B cell (primary cell): ENCODE measurements around the gene MYO19. TPM values are rescaled to one million over a fixed set of nuclear protein-coding genes. Genes with fewer than 3 reads are reported as not detected.

Experiments used
- ATAC-seq: fragments of 200-7000 bp; cut with Tn5 transposase; one replicate; pipeline ENCODE4 v1.10.0; 2021; ENCODE audit warnings: low read depth, mild to moderate bottlenecking, moderate number of reproducible peaks, moderate library complexity
- CTCF ChIA-PET: fragments of 350-600 bp; sonication (Branson Sonifier 250); formaldehyde crosslinking; loops from one replicate; lab custom pipeline; 2021; ENCODE audit warnings: antibody characterized with exemption, inconsistent platforms; lab: Charles Lee
- POLR2A ChIA-PET: fragments of 350-600 bp; sonication (Branson Sonifier 250); formaldehyde crosslinking; loops from one replicate; lab custom pipeline; 2021; ENCODE audit warnings: antibody characterized with exemption; lab: Charles Lee
- DNase-seq: peaks from one replicate; pipeline ENCODE4 v3.0.0; 2013
- H2AFZ ChIP-seq: 2 replicates; pipeline ENCODE4 v1.6.1; 2012; ENCODE audit warnings: mild to moderate bottlenecking, low read depth, low read length; ENCODE audit not compliant: insufficient read depth, poor library complexity, severe bottlenecking
- H3K27ac ChIP-seq, 2 donors: 1 replicate in 1 of 2; 2 replicates in 1 of 2; pipeline ENCODE4 v1.5.1; 2012 to 2013; ENCODE audit warnings: low read length in 2 of 2, mild to moderate bottlenecking in 2 of 2, moderate library complexity in 1 of 2
- H3K27me3 ChIP-seq, 4 experiments: fragments of 200-600 bp in 1 of 4; sonication (generic) in 1 of 4; replicated peaks in 1 of 4; 1 replicate in 2 of 4; 2 replicates in 2 of 4; pipeline versions ENCODE4 v1.6.1 to v1.7.0; 2013 to 2016; ENCODE audit warnings: low read length in 3 of 4, mild to moderate bottlenecking in 2 of 4, mixed read lengths in 1 of 4, moderate library complexity in 1 of 4; ENCODE audit not compliant: insufficient read depth in 4 of 4, control insufficient read depth in 3 of 4; ENCODE audit errors: control extremely low read depth in 1 of 4
- H3K36me3 ChIP-seq, 2 experiments: replicated peaks in 1 of 2; 1 replicate in 1 of 2; 2 replicates in 1 of 2; pipeline versions ENCODE4 v1.6.1 to v1.7.1; 2013; ENCODE audit warnings: low read length in 1 of 2; ENCODE audit not compliant: insufficient read depth in 2 of 2, control insufficient read depth in 1 of 2; ENCODE audit errors: control extremely low read depth in 1 of 2, extremely low read depth in 1 of 2
- H3K4me1 ChIP-seq, 2 donors: fragments of 200-600 bp in 1 of 2; sonication (generic) in 1 of 2; 1 replicate in 1 of 2; 2 replicates in 1 of 2; pipeline versions ENCODE4 v1.5.1 to v1.6.1; 2013 to 2017; ENCODE audit warnings: low read length in 2 of 2; ENCODE audit not compliant: control insufficient read depth in 2 of 2, insufficient read depth in 2 of 2
- H3K4me2 ChIP-seq: replicated peaks from 2 replicates; pipeline ENCODE3; 2012; ENCODE audit warnings: mild to moderate bottlenecking, low read depth, low read length; ENCODE audit not compliant: poor library complexity, severe bottlenecking
- H3K4me3 ChIP-seq, 5 experiments: fragments of 200-600 bp in 1 of 5; sonication (generic) in 1 of 5; 1 replicate in 3 of 5; 2 replicates in 2 of 5; pipeline versions ENCODE4 v1.5.1 to v1.7.0; 2011 to 2016; ENCODE audit warnings: low read length in 4 of 5, mild to moderate bottlenecking in 4 of 5, low read depth in 2 of 5, control low read depth in 1 of 5, moderate library complexity in 1 of 5; ENCODE audit not compliant: insufficient read depth in 1 of 5; ENCODE audit errors: control extremely low read depth in 1 of 5, extremely low read depth in 1 of 5
- H3K79me2 ChIP-seq: fragments of 200-600 bp; sonication (generic); one replicate; pipeline ENCODE4 v1.6.0; 2016; ENCODE audit warnings: low read length; ENCODE audit not compliant: control insufficient read depth, insufficient read depth
- H3K9ac ChIP-seq: fragments of 200-600 bp; sonication (generic); 2 replicates; pipeline ENCODE4 v1.6.1; 2017; ENCODE audit warnings: mild to moderate bottlenecking, low read length, moderate library complexity
- H3K9me3 ChIP-seq, 3 donors: one replicate each; pipeline versions ENCODE4 v1.6.1 to v1.7.1; 2013; ENCODE audit warnings: low read length in 2 of 3; ENCODE audit not compliant: control insufficient read depth in 2 of 3, insufficient read depth in 1 of 3; ENCODE audit errors: control extremely low read depth in 1 of 3
- H4K20me1 ChIP-seq: 2 replicates; pipeline ENCODE4 v1.6.0; 2012; ENCODE audit warnings: mild to moderate bottlenecking, low read length; ENCODE audit not compliant: insufficient read depth, control insufficient read depth, poor library complexity, severe bottlenecking
- H3K27ac Mint-ChIP-seq: one replicate; pipeline ENCODE4 v1.8.0; 2021; ENCODE audit warnings: mixed read lengths
- H3K27me3 Mint-ChIP-seq: one replicate; pipeline ENCODE4 v1.8.0; 2021; ENCODE audit warnings: mixed read lengths
- H3K4me1 Mint-ChIP-seq: one replicate; pipeline ENCODE4 v1.8.0; 2021; ENCODE audit warnings: mixed read lengths
- H3K4me3 Mint-ChIP-seq: one replicate; pipeline ENCODE4 v1.8.0; 2021; ENCODE audit warnings: mixed read lengths
- H3K9me3 Mint-ChIP-seq: one replicate; pipeline ENCODE4 v1.8.0; 2022; ENCODE audit warnings: mixed read lengths; ENCODE audit not compliant: insufficient read depth
- EZH2 ChIP-seq: IDR thresholded peaks from 2 replicates; pipeline ENCODE4 v1.6.1; 2012; ENCODE audit warnings: borderline replicate concordance, low read depth, mild to moderate bottlenecking, moderate library complexity, low read length; ENCODE audit not compliant: insufficient read depth, poor library complexity, severe bottlenecking
- WGBS: methylation state at CpG from one replicate; pipeline ENCODE4 v1.1.5; 2013; ENCODE audit warnings: missing lambda C conversion rate; ENCODE audit not compliant: insufficient coverage; 5-methylcytosine and 5-hydroxymethylcytosine counted together
- intact Hi-C: fragments of 100-400 bp; cut with micrococcal nuclease; formaldehyde crosslinking; loops from one replicate; pipeline ENCODE4 v1.10.0; 2022
- polyA plus RNA-seq: library from polyadenylated mRNA; depleted of rRNA; stranded (reverse); fragments of >200 nt; gene quantifications from 2 replicates; pipeline ENCODE4 v1.2.3, GENCODE V29; 2012
- total RNA-seq, 2 donors: library from RNA; stranded (reverse); fragments of 120-200 nt in 1 of 2; gene quantifications; 1 replicate in 1 of 2; 2 replicates in 1 of 2; pipeline versions ENCODE4 v1.2.3 to v1.2.4, GENCODE V29; 2013 to 2022
- TF ChIP-seq, protein P1 (sequence below): fragments of 200-600 bp; IDR thresholded peaks from one replicate; pipeline ENCODE4 v1.8.0; 2022; ENCODE audit warnings: antibody characterized with exemption, mild to moderate bottlenecking

The MYO19 gene
- total and polyA plus RNA-seq, 2 donors (not counting 1 experiment from before 2014, with no cell fraction given), result 65.7 to 88.7 TPM

DNA sequence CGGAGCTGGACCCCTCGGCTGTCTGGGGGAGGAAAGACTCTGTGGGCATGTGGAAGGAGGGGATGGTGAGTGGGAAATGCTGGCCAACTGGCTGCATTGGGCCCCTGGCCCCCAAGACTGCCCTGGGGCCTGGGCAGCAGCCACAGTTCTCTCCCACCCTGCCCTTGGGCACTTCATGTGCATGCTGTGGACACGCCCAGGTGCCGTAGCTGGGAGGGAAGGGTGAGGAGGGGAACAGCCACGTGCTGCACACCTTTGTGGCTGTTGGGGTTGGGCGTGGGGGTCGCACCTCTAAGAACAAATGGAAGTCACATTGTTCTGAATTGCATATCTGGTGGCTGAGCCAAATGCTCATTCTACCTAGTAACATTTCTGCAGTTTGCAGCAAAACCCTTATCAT is 60.1 kb downstream of the MYO19 start:
- Histone ChIP-seq H3K79me2 (no peaks in the 10 kb centered on the region), H3K27me3 (peaks cover 0 to 39% (median 4%) of the 10 kb centered on the region in 4 experiments), H3K36me3 (no peaks in the 10 kb centered on the region), H4K20me1 (no peaks in the 10 kb centered on the region), H3K4me3 (no peak overlapping the region), H3K27ac (no peak overlapping the region), H2AFZ (no peak overlapping the region), H3K9ac (no peak overlapping the region), H3K9me3 (peaks cover 0 to 3% (median 0%) of the 10 kb centered on the region in 3 donors), H3K4me1 (peaks cover 12 to 13% of the 10 kb centered on the region in 2 donors), H3K4me2 (no peak overlapping the region)
- WGBS, result 57% methylated on average over 4 of the region's 7 CpGs
- DNase-seq, result no peak
- Mint-ChIP-seq H3K27ac (no peak overlapping the region), H3K27me3 (peaks cover 46% of the 10 kb centered on the region), H3K9me3 (no peaks in the 10 kb centered on the region), H3K4me3 (no peak overlapping the region), H3K4me1 (peaks cover 14% of the 10 kb centered on the region)
- intact Hi-C loops, result no loop called here
- ATAC-seq, result no peak
- CTCF ChIA-PET, result no interaction called here
- POLR2A ChIA-PET, result no interaction called here
- no peak for TF ChIP-seq EZH2
- TF ChIP-seq, protein P1, sequence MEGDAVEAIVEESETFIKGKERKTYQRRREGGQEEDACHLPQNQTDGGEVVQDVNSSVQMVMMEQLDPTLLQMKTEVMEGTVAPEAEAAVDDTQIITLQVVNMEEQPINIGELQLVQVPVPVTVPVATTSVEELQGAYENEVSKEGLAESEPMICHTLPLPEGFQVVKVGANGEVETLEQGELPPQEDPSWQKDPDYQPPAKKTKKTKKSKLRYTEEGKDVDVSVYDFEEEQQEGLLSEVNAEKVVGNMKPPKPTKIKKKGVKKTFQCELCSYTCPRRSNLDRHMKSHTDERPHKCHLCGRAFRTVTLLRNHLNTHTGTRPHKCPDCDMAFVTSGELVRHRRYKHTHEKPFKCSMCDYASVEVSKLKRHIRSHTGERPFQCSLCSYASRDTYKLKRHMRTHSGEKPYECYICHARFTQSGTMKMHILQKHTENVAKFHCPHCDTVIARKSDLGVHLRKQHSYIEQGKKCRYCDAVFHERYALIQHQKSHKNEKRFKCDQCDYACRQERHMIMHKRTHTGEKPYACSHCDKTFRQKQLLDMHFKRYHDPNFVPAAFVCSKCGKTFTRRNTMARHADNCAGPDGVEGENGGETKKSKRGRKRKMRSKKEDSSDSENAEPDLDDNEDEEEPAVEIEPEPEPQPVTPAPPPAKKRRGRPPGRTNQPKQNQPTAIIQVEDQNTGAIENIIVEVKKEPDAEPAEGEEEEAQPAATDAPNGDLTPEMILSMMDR, result no peak

DNA sequence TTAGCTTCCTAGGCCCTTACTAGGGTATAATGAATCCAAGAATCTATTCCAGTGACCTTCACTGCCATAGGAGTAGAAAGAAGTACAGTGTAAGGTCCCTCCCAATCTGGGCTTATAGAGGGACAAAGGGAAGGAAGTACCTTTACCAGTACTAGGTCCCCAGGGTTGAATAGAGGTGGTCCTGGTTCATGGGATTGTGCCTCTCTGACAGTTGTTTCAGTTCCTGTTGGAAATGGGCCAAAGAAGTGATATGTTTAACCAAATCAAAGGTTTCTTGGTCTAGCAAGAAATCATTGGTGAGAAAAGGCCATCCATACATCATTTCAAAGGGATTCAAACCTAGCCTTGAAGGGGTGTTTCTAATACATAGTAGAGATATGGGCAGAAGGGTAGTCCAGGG is 64.2 kb downstream of the MYO19 start:
- Histone ChIP-seq H2AFZ (no peak overlapping the region), H3K27me3 (peaks cover 0 to 43% (median 8%) of the 10 kb centered on the region in 4 experiments), H4K20me1 (no peaks in the 10 kb centered on the region), H3K4me1 (peaks cover 12 to 13% of the 10 kb centered on the region in 2 donors), H3K9me3 (peaks cover 0 to 2% (median 0%) of the 10 kb centered on the region in 3 donors), H3K4me3 (no peak overlapping the region), H3K79me2 (no peaks in the 10 kb centered on the region), H3K4me2 (no peak overlapping the region), H3K36me3 (no peaks in the 10 kb centered on the region), H3K27ac (no peak overlapping the region), H3K9ac (no peak overlapping the region)
- no peak overlapping the region for H3K27ac Mint-ChIP-seq
- ATAC-seq, result no peak
- peaks cover 14% of the 10 kb centered on the region for H3K4me1 Mint-ChIP-seq
- intact Hi-C loops, result no loop called here
- ChIA-PET CTCF (interaction anchor here (1.8 kb wide), 1 partner anchor 501 kb away, joined by 5 read pairs; no protein-coding TSS in a partner anchor), POLR2A (no interaction called here)
- H3K27me3 Mint-ChIP-seq, result peaks cover 51% of the 10 kb centered on the region
- TF ChIP-seq, protein P1, result no peak
- no peak for TF ChIP-seq EZH2
- H3K4me3 Mint-ChIP-seq, result no peak overlapping the region
- H3K9me3 Mint-ChIP-seq, result no peaks in the 10 kb centered on the region
- peak; percentile 58 for DNase-seq
